ENCODE measurements around the gene ADIG.

DNA sequence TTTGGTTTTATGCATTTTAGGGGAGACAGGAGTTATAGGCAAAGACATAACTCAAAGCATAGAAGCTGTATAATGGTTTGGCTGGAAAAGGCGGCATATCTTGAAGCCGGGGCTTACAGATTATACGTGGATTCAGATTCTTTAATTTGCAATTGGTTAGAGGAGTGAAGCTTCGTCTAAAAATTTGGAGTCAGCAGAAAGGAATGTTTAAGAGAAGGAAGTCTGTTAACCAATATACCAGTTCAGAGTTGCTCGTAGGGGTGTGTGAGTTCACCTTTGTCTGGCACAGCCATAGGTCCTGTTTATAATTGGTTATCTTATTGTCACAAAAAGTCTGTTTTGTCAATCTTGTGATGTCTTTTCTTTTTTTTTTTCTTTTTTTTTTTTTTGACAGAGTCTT is 29.5 kb downstream of the ADIG start:
- TF ChIP-seq, protein P1, sequence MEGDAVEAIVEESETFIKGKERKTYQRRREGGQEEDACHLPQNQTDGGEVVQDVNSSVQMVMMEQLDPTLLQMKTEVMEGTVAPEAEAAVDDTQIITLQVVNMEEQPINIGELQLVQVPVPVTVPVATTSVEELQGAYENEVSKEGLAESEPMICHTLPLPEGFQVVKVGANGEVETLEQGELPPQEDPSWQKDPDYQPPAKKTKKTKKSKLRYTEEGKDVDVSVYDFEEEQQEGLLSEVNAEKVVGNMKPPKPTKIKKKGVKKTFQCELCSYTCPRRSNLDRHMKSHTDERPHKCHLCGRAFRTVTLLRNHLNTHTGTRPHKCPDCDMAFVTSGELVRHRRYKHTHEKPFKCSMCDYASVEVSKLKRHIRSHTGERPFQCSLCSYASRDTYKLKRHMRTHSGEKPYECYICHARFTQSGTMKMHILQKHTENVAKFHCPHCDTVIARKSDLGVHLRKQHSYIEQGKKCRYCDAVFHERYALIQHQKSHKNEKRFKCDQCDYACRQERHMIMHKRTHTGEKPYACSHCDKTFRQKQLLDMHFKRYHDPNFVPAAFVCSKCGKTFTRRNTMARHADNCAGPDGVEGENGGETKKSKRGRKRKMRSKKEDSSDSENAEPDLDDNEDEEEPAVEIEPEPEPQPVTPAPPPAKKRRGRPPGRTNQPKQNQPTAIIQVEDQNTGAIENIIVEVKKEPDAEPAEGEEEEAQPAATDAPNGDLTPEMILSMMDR (IDR thresholded peaks at IDR 0.05): no peak
- TF ChIP-seq POLR2A (IDR thresholded peaks at IDR 0.05): no peak
- no peak for TF ChIP-seq EP300 (IDR thresholded peaks at IDR 0.05)

All from stomach (tissue), 4 donors.